GM10266 (cell line): ENCODE results near the gene CEP95.

ENCODE experiments used
- DNase-seq: peaks from one replicate; pipeline ENCODE4 v3.0.0; 2012; ENCODE audit errors: extremely low spot score
- CTCF ChIP-seq: IDR thresholded peaks from 2 replicates; pipeline ENCODE4 v1.5.1; 2012; ENCODE audit warnings: mild to moderate bottlenecking, low read depth; ENCODE audit not compliant: control insufficient read depth, insufficient read depth; ENCODE audit errors: missing control alignments

Gene CEP95

GRCh38 chr17:64535357-64535756 is 28.6 kb downstream of the CEP95 start:
- no peak for DNase-seq
- TF ChIP-seq CTCF, result no peak

GRCh38 chr17:64536913-64537312 is 30.1 kb downstream of the CEP95 start:
- no peak for TF ChIP-seq CTCF
- DNase-seq, result no peak

- no peak for TF ChIP-seq CTCF
- DNase-seq, result no peak
Measured at GRCh38 chr17:64537488-64537887, 30.7 kb downstream of the CEP95 start.

- DNase-seq, result no peak
Measured at GRCh38 chr17:64538508-64539130, 31.8 kb downstream of the CEP95 start.

GRCh38 chr17:64540118-64540776 is 33.5 kb downstream of the CEP95 start:
- no peak for DNase-seq
- no peak for TF ChIP-seq CTCF

More at GRCh38 chr17:64538508-64539130, 31.8 kb downstream of the CEP95 start:
- no peak for TF ChIP-seq CTCF

GRCh38 chr17:64544742-64545141 is 38.0 kb downstream of the CEP95 start:
- no peak for TF ChIP-seq CTCF
- DNase-seq, result no peak

GRCh38 chr17:64546716-64547115 is 39.9 kb downstream of the CEP95 start:
- TF ChIP-seq CTCF, result no peak
- DNase-seq, result no peak
